ENCODE data around the gene SPATA2L.

The SPATA2L gene

DNA sequence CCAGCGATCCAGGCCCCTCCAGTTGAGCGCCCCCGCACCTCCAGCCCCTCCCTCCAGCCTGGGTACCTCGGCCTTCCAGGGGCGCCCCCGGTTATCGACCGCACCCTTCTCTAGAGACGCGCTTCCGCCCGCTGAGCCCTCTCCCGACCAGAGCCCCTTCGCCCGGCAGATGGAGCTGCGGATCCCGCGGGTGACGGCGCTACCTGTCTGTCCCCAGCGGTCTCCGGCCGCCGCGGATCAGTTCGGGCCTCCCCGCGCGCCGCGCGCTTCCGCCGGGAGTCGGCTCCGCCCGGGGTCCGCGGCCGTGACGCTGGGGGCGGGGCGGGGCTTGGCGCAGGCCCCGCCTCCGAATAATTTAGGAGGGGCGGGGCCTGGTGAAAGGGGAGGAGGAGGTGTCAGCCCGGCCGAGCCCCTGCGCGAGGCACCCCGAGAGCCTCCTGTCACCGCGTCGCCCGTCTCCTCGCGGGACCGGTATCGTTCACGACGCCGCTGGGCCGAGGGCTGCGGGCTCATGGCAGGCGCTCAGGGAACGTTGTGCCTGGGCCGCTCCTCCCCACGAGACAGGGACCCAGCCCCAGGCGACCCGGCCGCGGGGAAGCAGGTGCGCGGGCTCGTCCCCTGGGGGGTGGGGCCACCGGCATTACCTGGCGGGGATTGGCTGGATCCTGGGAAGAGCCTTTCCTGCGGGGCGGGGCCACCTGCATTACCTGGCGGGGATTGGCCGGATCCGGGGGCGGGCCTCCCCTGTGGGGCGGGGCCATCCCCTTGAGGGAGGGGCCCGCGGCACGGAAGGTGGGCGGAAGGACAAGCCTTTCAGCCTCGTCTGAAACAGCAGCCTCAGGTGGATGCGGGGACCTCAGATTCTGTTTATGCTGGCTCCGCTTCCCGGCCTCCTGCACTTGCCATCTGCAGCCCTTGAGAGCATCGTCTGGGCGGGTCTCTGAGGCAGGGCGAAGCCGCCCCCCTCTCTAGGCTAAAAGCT lies at the start of gene SPATA2L:
SPATA2L (minus strand) TSS at position 281 of the 982 bp plus-strand sequence. CDS start 473 bp downstream, outside the sequence.
- DNase-seq = peak; percentile 58 to 95

- DNase-seq = peak in 1 of 2 donors; percentile 11
Observed at GRCh38 chr16:89749637-89750036, 48.1 kb upstream of the SPATA2L start.

GRCh38 chr16:89748921-89749320 lies 47.4 kb upstream of the SPATA2L start:
- DNase-seq = no peak

- no peak for DNase-seq
Observed at GRCh38 chr16:89748076-89748475, 46.6 kb upstream of the SPATA2L start.

- no peak for DNase-seq
Observed at GRCh38 chr16:89746043-89746442, 44.5 kb upstream of the SPATA2L start.

GRCh38 chr16:89744813-89745212 lies 43.3 kb upstream of the SPATA2L start:
- no peak for DNase-seq

GRCh38 chr16:89742948-89743347 lies 41.4 kb upstream of the SPATA2L start:
- DNase-seq = no peak

DNA sequence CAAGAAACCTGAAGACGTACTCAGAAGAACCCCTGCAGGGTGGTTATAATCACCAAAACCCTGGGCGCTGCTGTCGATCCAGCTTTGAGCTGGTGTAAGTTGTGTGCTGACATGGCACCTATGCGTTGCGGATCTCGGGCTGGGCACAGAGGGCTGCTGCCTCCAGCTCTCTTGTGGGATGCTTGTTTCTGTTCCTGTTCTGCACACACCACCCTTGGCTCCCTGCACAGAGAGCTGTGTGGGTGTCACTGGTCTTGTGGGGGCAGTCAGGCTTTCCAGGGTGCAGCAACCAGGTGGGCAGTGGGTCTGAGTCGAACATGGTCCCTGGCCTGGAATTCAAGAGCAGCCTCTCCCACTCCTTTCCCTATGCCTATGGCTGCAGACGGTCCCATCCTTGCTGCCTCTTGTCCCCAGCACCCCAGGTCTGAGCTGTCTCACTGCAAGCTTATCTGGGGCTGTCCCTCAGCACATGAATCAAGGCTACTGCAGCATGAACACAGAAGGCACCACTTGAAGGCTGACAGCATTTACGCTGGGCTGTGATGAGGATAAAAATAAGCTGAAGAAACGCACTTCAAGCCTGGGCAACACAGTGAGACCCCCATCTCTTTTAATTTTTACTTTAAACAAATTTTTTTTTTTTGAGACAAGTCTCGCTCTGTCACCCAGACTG lies 40.0 kb upstream of the SPATA2L start:
- DNase-seq = no peak

- no peak for DNase-seq
Observed at GRCh38 chr16:89739383-89739782, 37.9 kb upstream of the SPATA2L start.

- DNase-seq = no peak
Observed at GRCh38 chr16:89738538-89739317, 37.2 kb upstream of the SPATA2L start.

GRCh38 chr16:89738072-89738377 lies 36.5 kb upstream of the SPATA2L start:
- no peak for DNase-seq

- DNase-seq = no peak
Observed at GRCh38 chr16:89737341-89738071, 36.0 kb upstream of the SPATA2L start.

DNA sequence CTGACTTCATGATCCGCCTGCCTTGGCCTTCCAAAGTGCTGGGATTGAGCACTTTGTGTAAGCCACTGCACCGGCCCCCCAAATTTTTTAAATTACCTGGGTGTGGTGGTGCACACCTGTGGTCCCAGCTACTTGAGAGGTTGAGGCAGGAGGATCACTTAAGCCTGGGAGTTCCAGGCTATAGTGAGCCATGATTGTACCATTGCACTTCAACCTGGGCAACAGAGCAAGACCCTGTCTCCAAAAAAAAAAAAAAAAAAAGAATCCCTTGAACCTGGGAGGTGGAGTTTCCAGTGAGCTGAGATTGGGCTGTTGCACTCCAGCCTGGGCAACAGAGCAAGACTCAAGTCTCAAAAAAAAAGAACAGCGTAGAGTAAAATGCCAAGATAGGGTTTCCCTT lies 35.0 kb upstream of the SPATA2L start:
- no peak for DNase-seq

DNA sequence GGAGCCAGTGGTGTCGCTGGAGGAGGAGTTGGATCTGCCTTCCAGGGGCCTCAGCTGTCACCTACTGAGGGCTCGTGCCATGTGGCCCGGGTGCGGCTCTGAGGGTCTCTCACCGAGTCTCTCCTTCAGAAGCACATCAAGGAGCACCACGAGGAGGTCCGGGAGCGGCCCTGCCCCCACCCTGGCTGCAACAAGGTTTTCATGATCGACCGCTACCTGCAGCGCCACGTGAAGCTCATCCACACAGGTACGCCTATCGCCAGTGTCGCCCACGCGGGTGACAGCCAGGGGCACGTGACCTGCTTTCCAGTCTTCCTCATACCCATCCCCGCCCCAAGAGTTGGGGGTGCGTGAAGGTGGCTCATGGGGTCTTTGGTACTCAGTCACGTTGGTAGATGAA lies 32.3 kb upstream of the SPATA2L start:
- no peak for DNase-seq

GRCh38 chr16:89733322-89733721 lies 31.8 kb upstream of the SPATA2L start:
- DNase-seq = no peak

- DNase-seq = no peak
Observed at GRCh38 chr16:89732918-89733242, 31.4 kb upstream of the SPATA2L start.

- no peak for DNase-seq
Observed at GRCh38 chr16:89732142-89732917, 30.8 kb upstream of the SPATA2L start.

GRCh38 chr16:89730610-89731234 lies 29.2 kb upstream of the SPATA2L start:
- no peak for DNase-seq

DNA sequence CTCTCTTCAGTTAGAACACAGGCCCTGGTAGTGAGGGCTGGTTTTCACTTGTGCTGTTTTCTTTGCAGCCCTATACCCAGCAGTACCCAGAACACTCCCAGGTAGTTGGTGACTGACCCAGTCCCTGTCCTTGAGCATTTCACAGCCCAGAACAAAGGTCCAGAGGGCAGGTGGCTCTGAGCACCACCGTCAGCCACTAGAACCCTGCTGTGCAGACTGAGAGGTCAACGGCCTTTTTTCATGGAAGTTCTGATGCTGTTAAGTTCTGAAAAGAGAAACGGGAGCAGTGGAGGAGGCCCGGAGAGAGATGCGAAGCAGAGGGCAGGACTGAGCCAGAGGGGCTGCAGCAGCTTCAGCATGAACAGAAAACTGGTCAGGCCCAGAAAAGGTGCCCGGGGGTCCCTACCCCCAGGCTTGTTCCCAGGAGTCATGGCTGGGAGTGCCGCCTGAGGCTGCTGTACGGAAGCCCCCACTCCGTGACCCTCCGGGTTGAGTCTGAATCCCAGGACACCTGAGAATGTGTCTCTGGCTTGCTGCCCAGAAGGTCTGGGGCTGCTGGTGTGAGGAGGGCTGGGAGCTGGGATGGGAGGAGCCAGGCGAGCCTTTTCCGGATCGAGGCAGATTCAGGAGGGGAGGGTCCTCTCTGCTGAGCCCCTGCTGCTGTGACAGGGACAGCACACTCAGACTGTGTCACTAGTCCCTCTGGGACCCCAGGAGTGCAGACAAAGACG lies 28.5 kb upstream of the SPATA2L start:
- no peak for DNase-seq

DNA sequence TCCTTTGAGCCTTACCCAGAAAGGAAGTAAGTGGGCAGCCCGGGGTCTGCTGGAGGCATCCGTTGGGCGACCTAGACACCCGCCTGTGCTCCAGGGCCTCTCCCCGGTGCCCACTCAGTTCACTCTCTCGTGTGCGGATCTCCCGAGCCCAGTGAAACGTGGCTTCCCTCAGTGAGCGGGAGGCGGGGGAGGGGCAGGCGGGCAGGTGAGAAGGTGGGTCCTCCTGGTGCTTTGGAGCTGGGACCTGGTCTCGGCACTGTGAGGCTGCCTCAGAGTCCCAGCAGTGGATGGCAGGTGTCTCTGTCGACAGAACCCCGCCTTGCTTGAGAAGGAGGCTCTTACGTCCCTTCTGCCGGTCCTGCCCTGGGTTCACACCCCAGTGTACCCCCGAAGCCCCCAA lies 27.8 kb upstream of the SPATA2L start:
- DNase-seq = no peak

Data from bone marrow (tissue), 2 donors.